ENCODE data around the gene CCNI2.

GRCh38 chr5:132778129-132778528 is 30.9 kb downstream of the CCNI2 start:
- TF ChIP-seq POLR2A (IDR thresholded peaks at IDR 0.05; ENCODE audit: low read depth, low read length) (no peak), POLR2AphosphoS5 (IDR thresholded peaks at IDR 0.05; ENCODE audit: low read depth, low read length) (no peak), TAF1 (IDR thresholded peaks at IDR 0.05; ENCODE audit: borderline replicate concordance, low read depth, low read length) (no peak)

Measured in GM12892 (cell line).